T-helper 2 cell treated with Interferon-gamma antibody and Interleukin-4, amounts not matched to agents 5 μg/mL and 100 μg/mL, for 36 hours (primary cell): ENCODE measurements around the gene PLN.

Experiments used
- DNase-seq: peaks from one replicate; pipeline ENCODE4 v3.0.0; 2021; ENCODE audit warnings: low spot score
- H3K27ac Mint-ChIP-seq: one replicate; pipeline ENCODE4 v1.8.0; 2021; ENCODE audit warnings: mild to moderate bottlenecking, mixed read lengths
- H3K27me3 Mint-ChIP-seq: one replicate; pipeline ENCODE4 v1.8.0; 2021; ENCODE audit warnings: low read depth, mixed read lengths
- H3K36me3 Mint-ChIP-seq: one replicate; pipeline ENCODE4 v1.8.0; 2021; ENCODE audit warnings: low read depth, mixed read lengths
- H3K4me1 Mint-ChIP-seq: one replicate; pipeline ENCODE4 v1.8.0; 2021; ENCODE audit warnings: low read depth, mixed read lengths
- H3K4me3 Mint-ChIP-seq: one replicate; pipeline ENCODE4 v1.8.0; 2022; ENCODE audit warnings: mild to moderate bottlenecking, moderate library complexity, mixed read lengths
- H3K9me3 Mint-ChIP-seq: one replicate; pipeline ENCODE4 v1.8.0; 2021; ENCODE audit warnings: mixed read lengths

PLN gene

GRCh38 chr6:118524686-118525085, 23.4 kb upstream of the PLN start:
- Mint-ChIP-seq H3K9me3 (no peaks in the 10 kb centered on the region), H3K4me3 (no peak overlapping the region), H3K36me3 (peaks cover 26% of the 10 kb centered on the region), H3K27ac (no peak overlapping the region), H3K27me3 (no peaks in the 10 kb centered on the region), H3K4me1 (peaks cover 7% of the 10 kb centered on the region)
- no peak for DNase-seq

GRCh38 chr6:118525913-118526780, 21.9 kb upstream of the PLN start:
- DNase-seq = no peak
- no peaks in the 10 kb centered on the region for H3K27me3 Mint-ChIP-seq
- H3K9me3 Mint-ChIP-seq = peaks cover 3% of the 10 kb centered on the region
- no peak overlapping the region for H3K27ac Mint-ChIP-seq
- H3K36me3 Mint-ChIP-seq = peaks cover 25% of the 10 kb centered on the region
- H3K4me3 Mint-ChIP-seq = no peak overlapping the region
- peaks cover 7% of the 10 kb centered on the region for H3K4me1 Mint-ChIP-seq

- Mint-ChIP-seq H3K4me1 (peaks cover 7% of the 10 kb centered on the region), H3K36me3 (peaks cover 25% of the 10 kb centered on the region), H3K9me3 (peaks cover 14% of the 10 kb centered on the region), H3K4me3 (no peak overlapping the region), H3K27me3 (no peaks in the 10 kb centered on the region), H3K27ac (no peak overlapping the region)
- DNase-seq = no peak
Observed at GRCh38 chr6:118528129-118528528, 20.0 kb upstream of the PLN start.

GRCh38 chr6:118529756-118530155, 18.3 kb upstream of the PLN start:
- Mint-ChIP-seq H3K36me3 (peaks cover 23% of the 10 kb centered on the region), H3K4me1 (no peaks in the 10 kb centered on the region), H3K4me3 (no peak overlapping the region), H3K27me3 (no peaks in the 10 kb centered on the region), H3K9me3 (peaks cover 14% of the 10 kb centered on the region), H3K27ac (no peak overlapping the region)
- no peak for DNase-seq

GRCh38 chr6:118530942-118531341, 17.2 kb upstream of the PLN start:
- H3K4me3 Mint-ChIP-seq = no peak overlapping the region
- DNase-seq = no peak
- H3K27ac Mint-ChIP-seq = no peak overlapping the region
- peaks cover 4% of the 10 kb centered on the region for H3K4me1 Mint-ChIP-seq
- peaks cover 17% of the 10 kb centered on the region for H3K9me3 Mint-ChIP-seq
- H3K27me3 Mint-ChIP-seq = no peaks in the 10 kb centered on the region
- H3K36me3 Mint-ChIP-seq = peaks cover 25% of the 10 kb centered on the region

- Mint-ChIP-seq H3K4me3 (no peak overlapping the region), H3K9me3 (peaks cover 17% of the 10 kb centered on the region), H3K36me3 (peaks cover 23% of the 10 kb centered on the region), H3K27ac (no peak overlapping the region), H3K27me3 (no peaks in the 10 kb centered on the region), H3K4me1 (peaks cover 8% of the 10 kb centered on the region)
- no peak for DNase-seq
Observed at GRCh38 chr6:118535176-118535844, 12.8 kb upstream of the PLN start.

GRCh38 chr6:118536478-118536877, 11.6 kb upstream of the PLN start:
- Mint-ChIP-seq H3K4me3 (no peak overlapping the region), H3K27me3 (no peaks in the 10 kb centered on the region), H3K27ac (no peak overlapping the region), H3K9me3 (peaks cover 10% of the 10 kb centered on the region), H3K4me1 (peaks cover 8% of the 10 kb centered on the region), H3K36me3 (peaks cover 18% of the 10 kb centered on the region)
- no peak for DNase-seq

- Mint-ChIP-seq H3K4me1 (peaks cover 10% of the 10 kb centered on the region), H3K4me3 (no peak overlapping the region), H3K27me3 (no peaks in the 10 kb centered on the region), H3K27ac (no peak overlapping the region), H3K36me3 (peaks cover 14% of the 10 kb centered on the region), H3K9me3 (peaks cover 3% of the 10 kb centered on the region)
- DNase-seq = no peak
Observed at GRCh38 chr6:118537574-118537973, 10.5 kb upstream of the PLN start.

- peaks cover 13% of the 10 kb centered on the region for H3K4me1 Mint-ChIP-seq
- no peaks in the 10 kb centered on the region for H3K9me3 Mint-ChIP-seq
- no peak overlapping the region for H3K27ac Mint-ChIP-seq
- H3K36me3 Mint-ChIP-seq = peaks cover 13% of the 10 kb centered on the region
- H3K4me3 Mint-ChIP-seq = no peak overlapping the region
- H3K27me3 Mint-ChIP-seq = no peaks in the 10 kb centered on the region
- DNase-seq = no peak
Observed at GRCh38 chr6:118542184-118542952, 5.7 kb upstream of the PLN start.

GRCh38 chr6:118544105-118544504, 4.0 kb upstream of the PLN start:
- Mint-ChIP-seq H3K27me3 (no peaks in the 10 kb centered on the region), H3K4me1 (peaks cover 14% of the 10 kb centered on the region), H3K27ac (no peak overlapping the region), H3K36me3 (peaks cover 14% of the 10 kb centered on the region), H3K4me3 (no peak overlapping the region), H3K9me3 (no peaks in the 10 kb centered on the region)
- DNase-seq = no peak

- H3K4me3 Mint-ChIP-seq = no peak overlapping the region
- no peak for DNase-seq
- H3K27me3 Mint-ChIP-seq = no peaks in the 10 kb centered on the region
- H3K36me3 Mint-ChIP-seq = peaks cover 14% of the 10 kb centered on the region
- no peaks in the 10 kb centered on the region for H3K9me3 Mint-ChIP-seq
- no peak overlapping the region for H3K27ac Mint-ChIP-seq
- H3K4me1 Mint-ChIP-seq = peaks cover 19% of the 10 kb centered on the region
Observed at GRCh38 chr6:118546164-118546879, 1.8 kb upstream of the PLN start.

GRCh38 chr6:118546880-118547218, 1.2 kb upstream of the PLN start:
- H3K27me3 Mint-ChIP-seq = no peaks in the 10 kb centered on the region
- peaks cover 19% of the 10 kb centered on the region for H3K4me1 Mint-ChIP-seq
- no peaks in the 10 kb centered on the region for H3K9me3 Mint-ChIP-seq
- H3K4me3 Mint-ChIP-seq = no peak overlapping the region
- H3K36me3 Mint-ChIP-seq = peaks cover 12% of the 10 kb centered on the region
- no peak overlapping the region for H3K27ac Mint-ChIP-seq
- DNase-seq = no peak

GRCh38 chr6:118548613-118549012, 517 bp downstream of the PLN start:
- no peak for DNase-seq
- Mint-ChIP-seq H3K36me3 (peaks cover 12% of the 10 kb centered on the region), H3K4me3 (no peak overlapping the region), H3K9me3 (no peaks in the 10 kb centered on the region), H3K27me3 (no peaks in the 10 kb centered on the region), H3K27ac (no peak overlapping the region), H3K4me1 (peaks cover 28% of the 10 kb centered on the region)
